ENCODE results near the gene SCIN.

SCIN gene

DNA sequence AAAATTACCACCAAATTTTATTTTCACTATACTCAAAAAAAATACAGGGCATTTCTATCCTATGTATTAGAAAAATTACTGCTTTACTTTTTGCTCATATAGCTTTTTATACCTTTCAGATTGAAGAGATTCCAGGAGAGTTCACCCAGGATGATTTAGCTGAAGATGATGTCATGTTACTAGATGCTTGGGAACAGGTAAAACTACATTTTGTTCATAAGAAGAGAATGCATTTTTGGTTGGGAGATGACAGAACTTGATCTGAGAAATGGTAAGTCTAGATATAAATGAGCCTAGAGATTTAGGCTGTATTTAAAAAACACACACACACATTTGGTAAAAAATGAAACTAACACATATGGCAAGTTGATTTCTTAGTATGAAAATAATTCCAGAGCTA lies 78.8 kb downstream of the SCIN start:
- Histone ChIP-seq H3K4me1 (ENCODE audit: control insufficient read depth in 1 of 2, insufficient read depth in 2 of 2, low read length in 2 of 2) (peaks cover 0 to 2% of the 10 kb centered on the region in 2 experiments), H4K8ac (ENCODE audit: low read depth, low read length) (no peak overlapping the region)

DNA sequence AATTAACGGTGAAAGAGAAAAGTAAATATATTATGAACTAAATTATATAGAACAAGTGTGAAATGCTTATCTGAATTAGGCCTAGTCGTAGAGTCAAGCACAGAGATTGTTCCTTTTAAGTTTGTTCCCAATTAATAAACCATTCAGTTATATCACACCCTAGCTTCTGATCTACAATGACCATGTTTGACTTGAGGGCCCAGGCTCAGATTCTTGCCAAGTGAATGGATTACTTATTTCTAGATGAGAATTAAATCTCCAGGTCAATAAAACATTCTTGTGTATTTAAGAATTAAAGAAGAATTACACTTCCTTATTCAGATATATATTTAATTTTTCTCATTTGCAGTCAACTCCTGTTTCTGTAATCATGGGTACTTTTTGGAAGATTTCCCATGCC lies 79.6 kb downstream of the SCIN start:
- peaks cover 0 to 2% of the 10 kb centered on the region in 2 experiments for H3K4me1 ChIP-seq (ENCODE audit: control insufficient read depth in 1 of 2, insufficient read depth in 2 of 2, low read length in 2 of 2)
- H2AFZ ChIP-seq (ENCODE audit: insufficient read depth, low read length, poor library complexity), result no peak overlapping the region
- no peak overlapping the region for H2BK120ac ChIP-seq (ENCODE audit: insufficient read depth, low read length, poor library complexity)
- no peak overlapping the region for H4K91ac ChIP-seq (ENCODE audit: low read depth, low read length)
- H2AK5ac ChIP-seq (ENCODE audit: low read length), result no peak overlapping the region
- H3K36me3 ChIP-seq (ENCODE audit: control insufficient read depth in 1 of 2, insufficient read depth in 2 of 2, low read length in 2 of 2), result no peaks in the 10 kb centered on the region
- H3K4ac ChIP-seq (ENCODE audit: low read depth, low read length), result no peak overlapping the region
- no peak overlapping the region for H4K12ac ChIP-seq (ENCODE audit: low read depth, low read length)
- H4K8ac ChIP-seq (ENCODE audit: low read depth, low read length), result no peak overlapping the region
- no peak overlapping the region for H3K4me2 ChIP-seq (ENCODE audit: low read length)
- no peaks in the 10 kb centered on the region for H3K27me3 ChIP-seq (ENCODE audit: insufficient read depth, low read length)
- H3K9me3 ChIP-seq (ENCODE audit: insufficient read depth, low read depth, low read length), result no peaks in the 10 kb centered on the region
- WGBS (ENCODE audit: extremely low coverage, insufficient coverage, insufficient read length), result no CpG with 5 or more reads among the region's 2 CpGs
- H3K4me3 ChIP-seq (ENCODE audit: low read depth, low read length), result no peak overlapping the region
- peaks cover 2% of the 10 kb centered on the region for H3K79me1 ChIP-seq (ENCODE audit: low read length)
- no peak for DNase-seq
- no peak overlapping the region for H3K18ac ChIP-seq (ENCODE audit: low read length)
- H3K14ac ChIP-seq (ENCODE audit: low read length), result no peak overlapping the region
- no peak overlapping the region for H3K9ac ChIP-seq (ENCODE audit: low read length)
- no peaks in the 10 kb centered on the region for H3K79me2 ChIP-seq (ENCODE audit: control insufficient read depth, insufficient read depth, low read length, poor library complexity)
- H2BK5ac ChIP-seq (ENCODE audit: low read depth, low read length, poor library complexity), result no peak overlapping the region
- no peak overlapping the region for H2BK12ac ChIP-seq (ENCODE audit: low read length)
- H3K23ac ChIP-seq (ENCODE audit: low read length), result no peak overlapping the region
- no peak overlapping the region for H3K27ac ChIP-seq (ENCODE audit: low read depth, low read length)

More for the DNA sequence above, 78.8 kb downstream of the SCIN start:
- H3K27me3 ChIP-seq (ENCODE audit: insufficient read depth, low read length), result no peaks in the 10 kb centered on the region
- H3K9ac ChIP-seq (ENCODE audit: low read length), result no peak overlapping the region
- no peak overlapping the region for H4K12ac ChIP-seq (ENCODE audit: low read depth, low read length)
- no peaks in the 10 kb centered on the region for H3K36me3 ChIP-seq (ENCODE audit: control insufficient read depth in 1 of 2, insufficient read depth in 2 of 2, low read length in 2 of 2)
- no peak overlapping the region for H4K91ac ChIP-seq (ENCODE audit: low read depth, low read length)
- peaks cover 2% of the 10 kb centered on the region for H3K79me1 ChIP-seq (ENCODE audit: low read length)
- H3K4ac ChIP-seq (ENCODE audit: low read depth, low read length), result no peak overlapping the region
- no peak overlapping the region for H3K18ac ChIP-seq (ENCODE audit: low read length)
- H3K27ac ChIP-seq (ENCODE audit: low read depth, low read length), result no peak overlapping the region
- H3K4me2 ChIP-seq (ENCODE audit: low read length), result no peak overlapping the region
- H3K14ac ChIP-seq (ENCODE audit: low read length), result no peak overlapping the region
- H2BK5ac ChIP-seq (ENCODE audit: low read depth, low read length, poor library complexity), result no peak overlapping the region
- H2BK120ac ChIP-seq (ENCODE audit: insufficient read depth, low read length, poor library complexity), result no peak overlapping the region
- H3K23ac ChIP-seq (ENCODE audit: low read length), result no peak overlapping the region
- H3K4me3 ChIP-seq (ENCODE audit: low read depth, low read length), result no peak overlapping the region
- H2BK12ac ChIP-seq (ENCODE audit: low read length), result no peak overlapping the region
- H2AFZ ChIP-seq (ENCODE audit: insufficient read depth, low read length, poor library complexity), result no peak overlapping the region
- H3K9me3 ChIP-seq (ENCODE audit: insufficient read depth, low read depth, low read length), result no peaks in the 10 kb centered on the region
- no peaks in the 10 kb centered on the region for H3K79me2 ChIP-seq (ENCODE audit: control insufficient read depth, insufficient read depth, low read length, poor library complexity)
- DNase-seq, result peak in 1 of 2 donors; percentile 89
- H2AK5ac ChIP-seq (ENCODE audit: low read length), result no peak overlapping the region

DNA sequence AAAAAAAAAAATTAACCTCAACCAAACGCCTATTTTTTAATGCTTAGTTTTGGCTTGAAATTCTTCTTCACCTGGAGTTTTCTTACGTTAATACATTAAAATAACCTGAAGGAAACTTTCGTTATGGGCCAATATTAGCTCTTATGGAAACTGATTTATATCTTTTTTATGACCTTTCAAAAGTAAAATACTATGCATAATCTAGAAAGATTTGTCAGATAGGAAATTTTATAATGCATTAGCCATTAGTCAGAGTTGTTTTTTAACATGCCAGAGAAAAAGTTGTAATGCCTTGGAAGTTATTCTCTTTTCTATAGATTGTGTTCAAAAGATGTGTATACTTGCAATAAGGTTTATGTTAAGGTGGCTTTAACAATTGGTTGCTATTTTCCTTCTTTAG lies 82.6 kb downstream of the SCIN start:
- no CpG with 5 or more reads among the region's 3 CpGs for WGBS (ENCODE audit: extremely low coverage, insufficient coverage, insufficient read length)

DNA sequence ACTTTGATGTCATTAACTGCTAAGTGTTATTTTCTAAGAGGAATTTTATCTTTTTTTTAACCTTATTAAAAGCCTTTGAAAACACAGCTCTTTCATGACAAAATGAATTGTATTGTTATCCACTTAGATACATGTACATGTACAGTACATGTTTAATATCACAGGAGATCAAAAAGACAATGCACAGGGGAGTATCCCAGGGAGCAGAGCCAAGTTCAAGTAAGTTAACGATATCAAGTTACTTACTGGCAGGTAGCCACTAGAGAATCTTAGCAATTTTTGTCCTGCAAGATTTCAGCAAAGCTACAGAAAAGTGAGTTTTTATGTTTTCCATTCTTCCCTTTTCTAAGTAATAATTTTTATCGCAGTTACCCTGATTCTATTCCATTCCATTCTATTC lies 83.0 kb downstream of the SCIN start:
- no peaks in the 10 kb centered on the region for H3K36me3 ChIP-seq (ENCODE audit: control insufficient read depth in 1 of 2, insufficient read depth in 2 of 2, low read length in 2 of 2)
- no CpG with 5 or more reads among the region's 2 CpGs for WGBS (ENCODE audit: extremely low coverage, insufficient coverage, insufficient read length)

More for the DNA sequence above, 82.6 kb downstream of the SCIN start:
- Histone ChIP-seq H3K79me2 (ENCODE audit: control insufficient read depth, insufficient read depth, low read length, poor library complexity) (no peaks in the 10 kb centered on the region), H3K79me1 (ENCODE audit: low read length) (no peaks in the 10 kb centered on the region), H3K4me3 (ENCODE audit: low read depth, low read length) (no peak overlapping the region), H3K36me3 (ENCODE audit: control insufficient read depth in 1 of 2, insufficient read depth in 2 of 2, low read length in 2 of 2) (no peaks in the 10 kb centered on the region), H3K14ac (ENCODE audit: low read length) (no peak overlapping the region), H3K27me3 (ENCODE audit: insufficient read depth, low read length) (no peaks in the 10 kb centered on the region), H3K9ac (ENCODE audit: low read length) (no peak overlapping the region), H3K4me2 (ENCODE audit: low read length) (no peak overlapping the region), H3K27ac (ENCODE audit: low read depth, low read length) (no peak overlapping the region), H3K4ac (ENCODE audit: low read depth, low read length) (no peak overlapping the region), H3K23ac (ENCODE audit: low read length) (no peak overlapping the region), H3K9me3 (ENCODE audit: insufficient read depth, low read depth, low read length) (no peaks in the 10 kb centered on the region), H2BK12ac (ENCODE audit: low read length) (no peak overlapping the region), H4K8ac (ENCODE audit: low read depth, low read length) (no peak overlapping the region), H4K91ac (ENCODE audit: low read depth, low read length) (no peak overlapping the region), H3K18ac (ENCODE audit: low read length) (no peak overlapping the region), H2AFZ (ENCODE audit: insufficient read depth, low read length, poor library complexity) (no peak overlapping the region), H2AK5ac (ENCODE audit: low read length) (no peak overlapping the region), H4K12ac (ENCODE audit: low read depth, low read length) (no peak overlapping the region), H2BK5ac (ENCODE audit: low read depth, low read length, poor library complexity) (no peak overlapping the region), H3K4me1 (ENCODE audit: control insufficient read depth in 1 of 2, insufficient read depth in 2 of 2, low read length in 2 of 2) (no peaks in the 10 kb centered on the region), H2BK120ac (ENCODE audit: insufficient read depth, low read length, poor library complexity) (no peak overlapping the region)
- peak in 1 of 2 donors; percentile 68 for DNase-seq

More for the DNA sequence above, 83.0 kb downstream of the SCIN start:
- Histone ChIP-seq H2BK120ac (ENCODE audit: insufficient read depth, low read length, poor library complexity) (no peak overlapping the region), H3K79me1 (ENCODE audit: low read length) (no peaks in the 10 kb centered on the region), H3K27ac (ENCODE audit: low read depth, low read length) (no peak overlapping the region), H2BK12ac (ENCODE audit: low read length) (no peak overlapping the region), H3K4me1 (ENCODE audit: control insufficient read depth in 1 of 2, insufficient read depth in 2 of 2, low read length in 2 of 2) (no peaks in the 10 kb centered on the region), H4K8ac (ENCODE audit: low read depth, low read length) (no peak overlapping the region), H4K12ac (ENCODE audit: low read depth, low read length) (no peak overlapping the region), H3K9ac (ENCODE audit: low read length) (no peak overlapping the region), H3K18ac (ENCODE audit: low read length) (no peak overlapping the region), H3K4ac (ENCODE audit: low read depth, low read length) (no peak overlapping the region), H3K4me2 (ENCODE audit: low read length) (no peak overlapping the region), H3K14ac (ENCODE audit: low read length) (no peak overlapping the region), H2BK5ac (ENCODE audit: low read depth, low read length, poor library complexity) (no peak overlapping the region), H3K79me2 (ENCODE audit: control insufficient read depth, insufficient read depth, low read length, poor library complexity) (no peaks in the 10 kb centered on the region), H4K91ac (ENCODE audit: low read depth, low read length) (no peak overlapping the region), H3K27me3 (ENCODE audit: insufficient read depth, low read length) (no peaks in the 10 kb centered on the region), H2AFZ (ENCODE audit: insufficient read depth, low read length, poor library complexity) (no peak overlapping the region), H3K4me3 (ENCODE audit: low read depth, low read length) (no peak overlapping the region), H2AK5ac (ENCODE audit: low read length) (no peak overlapping the region), H3K23ac (ENCODE audit: low read length) (no peak overlapping the region), H3K9me3 (ENCODE audit: insufficient read depth, low read depth, low read length) (no peaks in the 10 kb centered on the region)
- no peak for DNase-seq

Measured in trophoblast cell (in vitro differentiated cells and primary cell).